ENCODE results near the gene TTC5.
"Not testable (repeated sequence)": the region's sequence is repeated elsewhere in the genome, so short reads cannot be mapped to it uniquely, and the experiment has no call there.

TTC5 gene

GRCh38 chr14:20302042-20302755 lies 3.6 kb downstream of the TTC5 start:
- TF ChIP-seq, protein P1, sequence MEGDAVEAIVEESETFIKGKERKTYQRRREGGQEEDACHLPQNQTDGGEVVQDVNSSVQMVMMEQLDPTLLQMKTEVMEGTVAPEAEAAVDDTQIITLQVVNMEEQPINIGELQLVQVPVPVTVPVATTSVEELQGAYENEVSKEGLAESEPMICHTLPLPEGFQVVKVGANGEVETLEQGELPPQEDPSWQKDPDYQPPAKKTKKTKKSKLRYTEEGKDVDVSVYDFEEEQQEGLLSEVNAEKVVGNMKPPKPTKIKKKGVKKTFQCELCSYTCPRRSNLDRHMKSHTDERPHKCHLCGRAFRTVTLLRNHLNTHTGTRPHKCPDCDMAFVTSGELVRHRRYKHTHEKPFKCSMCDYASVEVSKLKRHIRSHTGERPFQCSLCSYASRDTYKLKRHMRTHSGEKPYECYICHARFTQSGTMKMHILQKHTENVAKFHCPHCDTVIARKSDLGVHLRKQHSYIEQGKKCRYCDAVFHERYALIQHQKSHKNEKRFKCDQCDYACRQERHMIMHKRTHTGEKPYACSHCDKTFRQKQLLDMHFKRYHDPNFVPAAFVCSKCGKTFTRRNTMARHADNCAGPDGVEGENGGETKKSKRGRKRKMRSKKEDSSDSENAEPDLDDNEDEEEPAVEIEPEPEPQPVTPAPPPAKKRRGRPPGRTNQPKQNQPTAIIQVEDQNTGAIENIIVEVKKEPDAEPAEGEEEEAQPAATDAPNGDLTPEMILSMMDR (IDR thresholded peaks at IDR 0.05; ENCODE audit: low read depth, low read length) = no peak
- no peak for DNase-seq (ENCODE audit: extremely low read depth, low read depth)

DNA sequence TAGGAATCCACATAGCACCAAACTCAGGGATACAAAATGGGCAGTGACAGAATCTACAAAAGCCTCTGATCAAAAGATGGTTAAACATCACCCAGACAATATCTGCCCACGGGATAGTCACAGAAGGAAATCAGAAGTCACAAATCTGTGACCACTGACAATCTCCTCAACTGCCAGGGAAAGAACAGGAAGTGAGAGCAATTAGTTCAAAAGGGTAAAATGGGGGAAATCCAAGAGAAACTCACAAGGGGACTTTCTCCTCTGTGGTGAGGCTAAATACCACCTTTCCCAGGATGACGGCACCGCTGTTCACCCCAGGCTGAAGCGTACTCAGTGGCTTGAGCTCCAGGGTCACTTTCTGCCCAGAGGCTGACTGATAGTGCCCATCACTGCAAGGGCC lies 10.7 kb downstream of the TTC5 start:
- TF ChIP-seq, protein P1 (IDR thresholded peaks at IDR 0.05; ENCODE audit: low read depth, low read length) = no peak
- no peak for DNase-seq (ENCODE audit: extremely low read depth, low read depth)

- no peak for DNase-seq (ENCODE audit: extremely low read depth, low read depth)
- TF ChIP-seq, protein P1 (IDR thresholded peaks at IDR 0.05; ENCODE audit: low read depth, low read length) = no peak
These were observed 11.1 kb downstream of the TTC5 start for GRCh38 chr14:20294636-20295035.

- not testable (repeated sequence) for DNase-seq (ENCODE audit: extremely low read depth, low read depth)
These were observed 23.8 kb downstream of the TTC5 start for GRCh38 chr14:20281998-20282397.

DNA sequence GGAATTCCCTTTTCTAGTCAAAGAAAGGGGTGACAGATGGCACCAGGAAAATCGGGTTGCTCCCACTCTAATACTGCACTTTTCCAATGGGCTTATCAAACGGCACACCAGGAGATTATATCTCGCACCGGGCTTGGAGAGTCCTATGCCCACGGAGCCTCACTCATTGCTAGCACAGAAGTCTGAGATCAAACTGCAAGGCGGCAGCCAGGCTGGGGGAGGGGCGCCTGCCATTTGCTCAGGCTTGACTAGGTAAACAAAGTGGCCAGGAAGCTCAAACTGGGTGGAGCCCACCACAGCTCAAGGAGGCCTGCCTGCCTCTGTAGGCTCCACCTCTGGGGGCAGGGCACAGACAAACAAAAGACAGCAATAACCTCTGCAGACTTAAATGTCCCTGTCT lies 25.5 kb downstream of the TTC5 start:
- not testable (repeated sequence) for DNase-seq (ENCODE audit: extremely low read depth, low read depth)

DNA sequence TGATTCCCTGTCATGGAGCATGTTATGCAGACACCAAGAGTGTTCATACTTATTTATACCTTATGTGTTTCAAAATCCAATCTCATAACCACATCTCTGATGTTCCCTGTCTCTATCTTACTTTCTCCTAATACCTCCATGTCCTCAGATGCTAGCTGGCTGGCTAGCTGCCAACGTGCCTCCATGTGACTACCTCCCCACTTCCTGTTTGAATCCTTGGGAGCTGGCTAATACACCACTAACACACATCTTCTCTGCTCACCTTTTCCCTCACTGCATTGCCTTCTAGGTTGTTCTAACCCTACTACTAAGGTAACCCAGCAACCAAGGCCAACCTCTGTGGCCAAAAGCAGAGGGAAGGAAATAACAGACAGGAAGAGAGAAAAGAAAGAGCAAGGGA lies 27.3 kb downstream of the TTC5 start:
- no peak for DNase-seq (ENCODE audit: extremely low read depth, low read depth)
- TF ChIP-seq, protein P1 (IDR thresholded peaks at IDR 0.05; ENCODE audit: low read depth, low read length) = no peak

GRCh38 chr14:20277409-20277808 lies 28.3 kb downstream of the TTC5 start:
- TF ChIP-seq, protein P1 (IDR thresholded peaks at IDR 0.05; ENCODE audit: low read depth, low read length) = no peak
- no peak for DNase-seq (ENCODE audit: extremely low read depth, low read depth)

GRCh38 chr14:20274062-20274461 lies 31.7 kb downstream of the TTC5 start:
- no peak for DNase-seq (ENCODE audit: extremely low read depth, low read depth)
- TF ChIP-seq, protein P1 (IDR thresholded peaks at IDR 0.05; ENCODE audit: low read depth, low read length) = no peak

GRCh38 chr14:20264361-20264760 lies 41.4 kb downstream of the TTC5 start:
- DNase-seq (ENCODE audit: extremely low read depth, low read depth) = not testable (repeated sequence)
